ENCODE measurements around the gene DNAJA2. TPM values are rescaled to one million over a fixed set of nuclear protein-coding genes. Genes with fewer than 3 reads are reported as not detected.

Gene DNAJA2
- total RNA-seq, 1 donor from 2014 or later, result 68.5 TPM

GRCh38 chr16:46974352-46974751, 878 bp upstream of the DNAJA2 start:
- peaks cover 29% of the 10 kb centered on the region for H3K4me1 Mint-ChIP-seq
- peak overlapping the region; percentile 92 for H3K4me3 Mint-ChIP-seq
- H3K36me3 Mint-ChIP-seq, result peaks cover 5% of the 10 kb centered on the region
- DNase-seq (ENCODE audit: low spot score in 2 of 2, unreplicated experiment in 2 of 2), result no peak
- H3K27me3 Mint-ChIP-seq (ENCODE audit: low read depth), result no peaks in the 10 kb centered on the region
- H3K27ac Mint-ChIP-seq, result peak overlapping the region; percentile 99
- no peak for TF ChIP-seq CTCF (IDR thresholded peaks at IDR 0.05; ENCODE audit: unreplicated experiment)
- H3K9me3 Mint-ChIP-seq, result no peaks in the 10 kb centered on the region

GRCh38 chr16:46973996-46974324, 486 bp upstream of the DNAJA2 start:
- Mint-ChIP-seq H3K4me3 (peak overlapping the region; percentile 92), H3K27me3 (ENCODE audit: low read depth) (no peaks in the 10 kb centered on the region), H3K27ac (peak overlapping the region; percentile 99), H3K4me1 (peaks cover 29% of the 10 kb centered on the region), H3K9me3 (no peaks in the 10 kb centered on the region), H3K36me3 (peaks cover 5% of the 10 kb centered on the region)
- DNase-seq (ENCODE audit: low spot score in 2 of 2, unreplicated experiment in 2 of 2), result no peak
- TF ChIP-seq CTCF (IDR thresholded peaks at IDR 0.05; ENCODE audit: unreplicated experiment), result no peak

GRCh38 chr16:46972429-46973206, 856 bp downstream of the DNAJA2 start:
- TF ChIP-seq CTCF (IDR thresholded peaks at IDR 0.05; ENCODE audit: unreplicated experiment), result no peak
- DNase-seq (ENCODE audit: low spot score in 2 of 2, unreplicated experiment in 2 of 2), result peak in 1 of 2 experiments; percentile 57
- Mint-ChIP-seq H3K27me3 (ENCODE audit: low read depth) (no peaks in the 10 kb centered on the region), H3K4me3 (peak overlapping the region; percentile 83), H3K36me3 (peaks cover 13% of the 10 kb centered on the region), H3K27ac (peak overlapping the region; percentile 99), H3K4me1 (peaks cover 29% of the 10 kb centered on the region), H3K9me3 (no peaks in the 10 kb centered on the region)

GRCh38 chr16:46971271-46971670, 2.2 kb downstream of the DNAJA2 start:
- TF ChIP-seq CTCF (IDR thresholded peaks at IDR 0.05; ENCODE audit: unreplicated experiment), result no peak
- H3K4me3 Mint-ChIP-seq, result peak overlapping the region; percentile 13
- H3K4me1 Mint-ChIP-seq, result peaks cover 29% of the 10 kb centered on the region
- peak overlapping the region; percentile 77 for H3K27ac Mint-ChIP-seq
- no peaks in the 10 kb centered on the region for H3K27me3 Mint-ChIP-seq (ENCODE audit: low read depth)
- DNase-seq (ENCODE audit: low spot score in 2 of 2, unreplicated experiment in 2 of 2), result no peak
- peaks cover 22% of the 10 kb centered on the region for H3K36me3 Mint-ChIP-seq
- no peaks in the 10 kb centered on the region for H3K9me3 Mint-ChIP-seq

GRCh38 chr16:46970089-46970488, 3.4 kb downstream of the DNAJA2 start:
- no peak for DNase-seq (ENCODE audit: low spot score in 2 of 2, unreplicated experiment in 2 of 2)
- Mint-ChIP-seq H3K27me3 (ENCODE audit: low read depth) (no peaks in the 10 kb centered on the region), H3K4me1 (peaks cover 28% of the 10 kb centered on the region), H3K9me3 (no peaks in the 10 kb centered on the region), H3K27ac (peak overlapping the region; percentile 25), H3K4me3 (no peak overlapping the region), H3K36me3 (peaks cover 22% of the 10 kb centered on the region)
- no peak for TF ChIP-seq CTCF (IDR thresholded peaks at IDR 0.05; ENCODE audit: unreplicated experiment)

Data from mesothelial cell of epicardium (in vitro differentiated cells).